ENCODE results near the gene ZC3H12D. TPM values are rescaled to one million over a fixed set of nuclear protein-coding genes. Genes with fewer than 3 reads are reported as not detected.

Gene ZC3H12D
- total and polyA plus RNA-seq, 9 donors = 0.15 to 1.3 (median 0.45) TPM

DNA sequence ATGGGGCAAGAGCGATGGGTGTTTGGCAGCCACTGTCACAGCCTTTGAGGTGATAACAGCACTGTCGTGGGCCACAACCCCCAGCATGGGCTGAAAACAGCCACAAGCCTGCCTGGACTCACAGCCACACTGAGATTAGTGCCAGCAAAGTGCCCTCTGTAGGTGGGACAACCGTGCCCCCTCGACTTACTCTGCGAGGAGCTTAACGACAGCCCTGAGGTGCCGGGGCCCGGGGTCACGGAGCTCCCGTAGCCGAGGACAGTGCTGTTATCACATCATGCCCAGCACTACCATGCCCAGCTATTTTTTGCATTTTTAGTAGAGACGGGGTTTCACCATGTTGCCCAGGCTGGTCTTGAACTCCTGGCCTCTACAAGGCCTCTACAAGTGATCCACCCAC, 48.2 kb downstream of the ZC3H12D start:
- Histone ChIP-seq H3K27ac (no peak overlapping the region), H3K4me3 (no peak overlapping the region), H3K36me3 (no peaks in the 10 kb centered on the region), H3K4me1 (ENCODE audit: insufficient read depth) (peaks cover 2% of the 10 kb centered on the region), H3K27me3 (no peaks in the 10 kb centered on the region), H3K9me3 (no peaks in the 10 kb centered on the region)
- 93 to 94% (median 93%) methylated on average over 12 of the region's 12 CpGs for WGBS, 3 donors
- DNase-seq = no peak
- no peak for TF ChIP-seq EP300 (IDR thresholded peaks at IDR 0.05)
- TF ChIP-seq, protein P1, sequence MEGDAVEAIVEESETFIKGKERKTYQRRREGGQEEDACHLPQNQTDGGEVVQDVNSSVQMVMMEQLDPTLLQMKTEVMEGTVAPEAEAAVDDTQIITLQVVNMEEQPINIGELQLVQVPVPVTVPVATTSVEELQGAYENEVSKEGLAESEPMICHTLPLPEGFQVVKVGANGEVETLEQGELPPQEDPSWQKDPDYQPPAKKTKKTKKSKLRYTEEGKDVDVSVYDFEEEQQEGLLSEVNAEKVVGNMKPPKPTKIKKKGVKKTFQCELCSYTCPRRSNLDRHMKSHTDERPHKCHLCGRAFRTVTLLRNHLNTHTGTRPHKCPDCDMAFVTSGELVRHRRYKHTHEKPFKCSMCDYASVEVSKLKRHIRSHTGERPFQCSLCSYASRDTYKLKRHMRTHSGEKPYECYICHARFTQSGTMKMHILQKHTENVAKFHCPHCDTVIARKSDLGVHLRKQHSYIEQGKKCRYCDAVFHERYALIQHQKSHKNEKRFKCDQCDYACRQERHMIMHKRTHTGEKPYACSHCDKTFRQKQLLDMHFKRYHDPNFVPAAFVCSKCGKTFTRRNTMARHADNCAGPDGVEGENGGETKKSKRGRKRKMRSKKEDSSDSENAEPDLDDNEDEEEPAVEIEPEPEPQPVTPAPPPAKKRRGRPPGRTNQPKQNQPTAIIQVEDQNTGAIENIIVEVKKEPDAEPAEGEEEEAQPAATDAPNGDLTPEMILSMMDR (IDR thresholded peaks at IDR 0.05) = no peak
- TF ChIP-seq POLR2A (IDR thresholded peaks at IDR 0.05) = no peak
- intact Hi-C loops (cut with DNase I) = loop anchor here in 1 of 4 donors (10.0 kb wide), 1 partner anchor 352 kb away; no protein-coding TSS in a partner anchor

DNA sequence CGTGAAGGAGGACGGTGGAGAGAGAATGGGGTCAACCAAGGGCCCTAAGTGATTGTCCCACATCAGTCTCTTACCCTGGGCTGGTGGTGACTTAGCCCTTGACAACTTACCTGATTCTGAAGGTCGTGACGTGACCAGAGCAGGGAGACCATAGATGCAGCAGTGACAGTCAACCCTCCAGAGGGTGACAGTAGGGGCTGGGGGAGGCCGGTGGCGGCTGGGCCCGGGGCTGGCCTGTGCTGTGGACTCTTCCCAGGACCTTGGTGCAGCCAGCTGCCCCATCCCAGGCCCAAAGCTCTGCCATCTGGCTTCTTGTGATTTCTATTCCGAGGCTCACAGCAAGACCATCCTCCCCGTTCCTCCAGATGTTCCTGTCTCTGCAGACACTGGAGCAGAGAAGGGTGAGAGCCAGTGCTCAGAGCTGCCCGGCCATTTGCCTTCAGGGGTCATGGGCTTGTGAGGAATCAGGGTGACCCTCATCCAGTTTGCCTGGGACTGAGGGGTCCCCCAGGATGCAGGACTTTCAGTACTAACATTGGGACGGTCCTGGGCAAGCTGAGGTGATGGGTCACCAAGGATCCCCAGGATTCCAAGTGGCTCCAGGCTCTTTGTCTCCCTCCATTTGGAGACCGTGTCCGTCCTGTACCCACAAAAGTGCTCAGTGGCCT, 48.8 kb downstream of the ZC3H12D start:
- TF ChIP-seq, protein P1 (IDR thresholded peaks at IDR 0.05) = no peak
- DNase-seq = no peak
- intact Hi-C loops (cut with DNase I) = loop anchor here in 1 of 4 donors (10.0 kb wide), 1 partner anchor 351 kb away; no protein-coding TSS in a partner anchor
- 90 to 94% (median 91%) methylated on average over 13 of the region's 13 CpGs for WGBS, 3 donors
- Histone ChIP-seq H3K27ac (no peak overlapping the region), H3K4me1 (ENCODE audit: insufficient read depth) (peaks cover 2% of the 10 kb centered on the region), H3K27me3 (no peaks in the 10 kb centered on the region), H3K36me3 (no peaks in the 10 kb centered on the region), H3K9me3 (no peaks in the 10 kb centered on the region), H3K4me3 (no peak overlapping the region)

DNA sequence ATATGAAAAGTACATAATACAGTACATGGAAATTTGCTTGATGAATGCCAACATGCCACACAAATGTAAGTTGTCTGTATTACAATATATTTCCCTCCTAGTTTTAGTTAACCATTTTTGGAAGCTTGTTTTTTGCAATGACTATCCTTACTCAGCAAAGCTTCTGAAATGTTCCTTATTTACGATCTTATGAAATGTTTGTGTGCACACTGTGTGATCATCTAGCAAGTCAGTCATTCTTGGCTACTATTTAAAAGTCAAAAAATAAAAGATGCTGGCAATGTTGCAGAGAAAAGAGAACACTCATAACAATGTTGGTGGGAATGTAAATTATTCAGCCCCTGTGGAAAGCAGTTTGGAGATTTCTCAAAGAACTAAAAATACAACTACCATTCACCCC, 50.9 kb downstream of the ZC3H12D start:
- TF ChIP-seq EP300 (IDR thresholded peaks at IDR 0.05) = no peak
- TF ChIP-seq, protein P1 (IDR thresholded peaks at IDR 0.05) = no peak
- no peak for TF ChIP-seq POLR2A (IDR thresholded peaks at IDR 0.05)
- H3K36me3 ChIP-seq = no peaks in the 10 kb centered on the region
- no peaks in the 10 kb centered on the region for H3K27me3 ChIP-seq
- WGBS, 3 donors = 6 to 9% (median 6%) methylated on average over 1 of the region's 1 CpG
- H3K4me1 ChIP-seq (ENCODE audit: insufficient read depth) = peaks cover 2% of the 10 kb centered on the region
- DNase-seq = no peak
- H3K27ac ChIP-seq = no peak overlapping the region
- intact Hi-C loops (cut with DNase I) = loop anchor here (5.0 to 10.0 kb wide), 4 partner anchors 83 to 402 kb away; no protein-coding TSS in a partner anchor
- no peaks in the 10 kb centered on the region for H3K9me3 ChIP-seq
- no peak overlapping the region for H3K4me3 ChIP-seq

DNA sequence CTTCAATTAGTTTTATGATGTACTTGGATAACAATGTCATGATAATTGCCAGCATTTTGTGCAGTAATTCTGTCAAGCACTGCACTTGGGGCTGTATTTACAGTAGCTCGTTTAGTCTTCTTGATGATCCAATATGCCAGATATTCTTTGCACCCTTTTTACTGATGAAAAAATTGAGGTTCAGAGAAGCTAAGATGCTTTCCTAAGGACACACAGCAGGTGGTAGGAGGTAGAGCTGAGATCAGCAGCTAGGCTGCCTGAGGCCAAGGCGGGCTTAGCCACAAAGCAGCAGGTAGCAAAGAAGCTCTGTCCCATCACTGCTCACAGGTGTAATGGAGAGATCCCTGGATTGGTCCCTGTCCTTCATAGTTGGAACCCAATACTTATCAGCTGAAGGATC, 51.4 kb downstream of the ZC3H12D start:
- TF ChIP-seq, protein P1 (IDR thresholded peaks at IDR 0.05) = no peak
- no peak for TF ChIP-seq EP300 (IDR thresholded peaks at IDR 0.05)
- TF ChIP-seq POLR2A (IDR thresholded peaks at IDR 0.05) = no peak
- Histone ChIP-seq H3K9me3 (no peaks in the 10 kb centered on the region), H3K4me1 (ENCODE audit: insufficient read depth) (peaks cover 2% of the 10 kb centered on the region), H3K27ac (no peak overlapping the region), H3K36me3 (no peaks in the 10 kb centered on the region), H3K27me3 (no peaks in the 10 kb centered on the region), H3K4me3 (no peak overlapping the region)
- intact Hi-C loops (cut with DNase I) = loop anchor here (5.0 to 10.0 kb wide), 4 partner anchors 84 to 401 kb away; no protein-coding TSS in a partner anchor
- WGBS, 3 donors = 77 to 83% (median 79%) methylated on average over 2 of the region's 2 CpGs
- no peak for DNase-seq
